HCT116 (cell line): ENCODE data around the gene RXFP4. TPM values are rescaled to one million over a fixed set of nuclear protein-coding genes. Genes with fewer than 3 reads are reported as not detected.

Experiments used
- ATAC-seq: fragments of 200-7000 bp; cut with Tn5 transposase; 2 replicates; pipeline ENCODE4 v1.9.1; 2020; ENCODE audit warnings: mild to moderate bottlenecking, moderate library complexity
- BruUV-seq: library from RNA; stranded (reverse); fragments of 400-500 nt; replicated peaks from 2 replicates; lab custom pipeline; 2021; lab: Mats Ljungman, UMichigan
- CTCF ChIA-PET: fragments of 300-600 bp; sonication (Branson Sonifier 250); formaldehyde crosslinking; loops from one replicate; lab custom pipeline; 2021; ENCODE audit warnings: antibody characterized with exemption; lab: Charles Lee
- POLR2A ChIA-PET: fragments of 300-600, 350-600 bp; sonication (Branson Sonifier 250); formaldehyde crosslinking; loops from one replicate; lab custom pipeline; 2021; ENCODE audit warnings: antibody characterized with exemption; lab: Charles Lee
- RAD21 ChIA-PET, 2 experiments: fragments of 300-600 bp; sonication (Branson Sonifier 250); formaldehyde crosslinking; loops; one replicate each; lab custom pipeline; 2023; ENCODE audit warnings: low total read pairs in 2 of 2; ENCODE audit not compliant: uncharacterized antibody in 2 of 2, unreplicated experiment in 2 of 2, low non-redundant PET in 1 of 2; lab: Charles Lee
- DNase-seq: peaks from one replicate; pipeline ENCODE4 v3.0.0-alpha.2; 2010; ENCODE audit warnings: low read depth, low spot score
- H2AFZ ChIP-seq: fragments of 200-600 bp; shearing (Covaris generic), sonication (generic); 2 replicates; pipeline ENCODE4 v1.6.1; 2017; ENCODE audit warnings: low read depth, mixed run types, mixed read lengths, antibody characterized with exemption, low read length; ENCODE audit not compliant: poor library complexity, severe bottlenecking
- H3K27ac ChIP-seq: 2 replicates; pipeline ENCODE4 v1.5.1; 2012; ENCODE audit warnings: low read depth, low read length
- H3K27me3 ChIP-seq: fragments of 200-600 bp; sonication (generic); 2 replicates; pipeline ENCODE4 v1.6.1; 2016; ENCODE audit warnings: mixed run types, low read length, mixed read lengths; ENCODE audit not compliant: insufficient read depth
- H3K36me3 ChIP-seq, 2 experiments: fragments of 200-500 bp in 1 of 2; fragments of 200-600 bp in 1 of 2; sonication (Bioruptor generic) in 1 of 2; sonication (generic) in 1 of 2; 2 replicates each; pipeline versions ENCODE4 v1.5.1 to v1.6.1; 2014 to 2016; ENCODE audit warnings: low read length in 2 of 2, inconsistent platforms in 1 of 2, mixed read lengths in 1 of 2, mixed run types in 1 of 2; ENCODE audit not compliant: insufficient read depth in 2 of 2, control insufficient read depth in 1 of 2
- H3K4me1 ChIP-seq, 2 experiments: fragments of 200-600 bp in 1 of 2; sonication (generic) in 1 of 2; 2 replicates each; pipeline versions ENCODE4 v1.5.1 to v1.6.1; 2012 to 2017; ENCODE audit warnings: low read length in 2 of 2, inconsistent platforms in 1 of 2, mild to moderate bottlenecking in 1 of 2, mixed read lengths in 1 of 2, mixed run types in 1 of 2, moderate library complexity in 1 of 2; ENCODE audit not compliant: insufficient read depth in 2 of 2, control insufficient read depth in 1 of 2
- H3K4me2 ChIP-seq: fragments of 200-600 bp; sonication (generic); 2 replicates; pipeline ENCODE4 v1.6.1; 2017; ENCODE audit warnings: mixed run types, low read length, mixed read lengths
- H3K4me3 ChIP-seq, 2 experiments: fragments of 200-600 bp in 1 of 2; sonication (generic) in 1 of 2; replicated peaks in 1 of 2; 2 replicates each; pipeline ENCODE4 v1.5.1; 2011 to 2016; ENCODE audit warnings: low read length in 2 of 2, control low read depth in 1 of 2, low read depth in 1 of 2, mild to moderate bottlenecking in 1 of 2, mixed read lengths in 1 of 2, mixed run types in 1 of 2
- H3K79me2 ChIP-seq: fragments of 200-600 bp; sonication (generic); 2 replicates; pipeline ENCODE4 v1.6.1; 2017; ENCODE audit warnings: mild to moderate bottlenecking, mixed run types, low read length, moderate library complexity, mixed read lengths; ENCODE audit not compliant: insufficient read depth
- H3K9ac ChIP-seq: fragments of 200-600 bp; sonication (generic); 2 replicates; pipeline ENCODE4 v1.6.1; 2016; ENCODE audit warnings: low read length, mixed read lengths
- H3K9me2 ChIP-seq: fragments of 200-600 bp; sonication (generic), shearing (Covaris generic); 2 replicates; pipeline ENCODE4 v1.6.1; 2017; ENCODE audit warnings: mixed run types, mild to moderate bottlenecking, moderate library complexity; ENCODE audit not compliant: insufficient read depth
- H3K9me3 ChIP-seq, 2 experiments: fragments of 200-500 bp in 1 of 2; fragments of 200-600 bp in 1 of 2; sonication (Bioruptor generic) in 1 of 2; sonication (generic) in 1 of 2; 2 replicates each; pipeline ENCODE4 v1.6.1; 2014 to 2017; ENCODE audit warnings: low read length in 2 of 2, mixed read lengths in 2 of 2, inconsistent platforms in 1 of 2, low read depth in 1 of 2, mild to moderate bottlenecking in 1 of 2, mixed run types in 1 of 2, moderate library complexity in 1 of 2; ENCODE audit not compliant: control insufficient read depth in 1 of 2, insufficient read depth in 1 of 2
- H4K20me1 ChIP-seq: fragments of 200-600 bp; sonication (generic), shearing (Covaris generic); 2 replicates; pipeline ENCODE4 v1.6.1; 2017; ENCODE audit warnings: mixed run types, mild to moderate bottlenecking, moderate library complexity; ENCODE audit not compliant: insufficient read depth
- ELF1 ChIP-seq: IDR thresholded peaks from 2 replicates; pipeline ENCODE4 v1.6.1; 2012; ENCODE audit warnings: low read depth, borderline replicate concordance
- EZH2 ChIP-seq: fragments of 200-600 bp; sonication (generic); IDR thresholded peaks from 2 replicates; pipeline ENCODE4 v1.6.1; 2017; ENCODE audit warnings: antibody characterized with exemption, mixed run types
- POLR2AphosphoS5 ChIP-seq: IDR thresholded peaks from 2 replicates; pipeline ENCODE4 v1.6.1; 2011; ENCODE audit warnings: mild to moderate bottlenecking, low read depth, low read length, moderate library complexity
- SIN3A ChIP-seq: IDR thresholded peaks from 2 replicates; pipeline ENCODE4 v1.6.1; 2012; ENCODE audit warnings: low read depth
- SP1 ChIP-seq: IDR thresholded peaks from 2 replicates; pipeline ENCODE4 v1.6.1; 2012; ENCODE audit warnings: low read depth
- YY1 ChIP-seq: IDR thresholded peaks from 2 replicates; pipeline ENCODE4 v1.6.1; 2011; ENCODE audit warnings: low read length, low read depth, moderate library complexity, mild to moderate bottlenecking; ENCODE audit not compliant: insufficient replicate concordance; ENCODE audit errors: extremely low read depth
- intact Hi-C: fragments of 100-400 bp; cut with micrococcal nuclease; formaldehyde crosslinking; loops from 2 replicates; pipeline ENCODE4 v1.10.0; 2022
- total RNA-seq: library from RNA; stranded (reverse); gene quantifications from one replicate; pipeline ENCODE4 v1.2.1, GENCODE V29; 2021; ENCODE audit not compliant: unreplicated experiment
- TF ChIP-seq, protein P1 (sequence below): IDR thresholded peaks from 2 replicates; pipeline ENCODE4 v1.6.1; 2011; ENCODE audit warnings: mild to moderate bottlenecking, low read length, moderate library complexity; ENCODE audit not compliant: insufficient replicate concordance; ENCODE audit errors: extremely low read depth

The RXFP4 gene
- total RNA-seq, 1 experiment from 2014 or later: 0.20 TPM

DNA sequence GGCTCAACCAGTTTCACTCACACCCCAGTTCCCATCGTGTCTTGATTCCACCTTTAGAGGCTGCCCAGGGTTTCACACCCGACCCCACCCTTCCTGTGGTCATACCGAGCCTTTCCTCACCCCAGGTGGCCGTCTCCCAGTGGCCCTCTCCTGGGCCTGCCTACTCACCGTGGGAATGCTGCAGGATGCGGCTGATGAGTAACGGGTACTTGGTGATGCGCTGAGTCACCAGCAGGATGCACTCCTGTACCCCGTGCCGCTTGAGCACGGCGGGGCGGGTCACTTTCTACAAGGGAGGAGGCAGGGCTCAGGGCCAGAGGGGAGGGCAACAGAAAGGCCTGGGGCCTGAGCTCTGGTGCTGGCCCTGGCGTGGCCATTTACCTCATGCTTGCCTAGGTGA lies 20.5 kb downstream of the RXFP4 start (continued):
- TF ChIP-seq YY1 (peak; percentile 50), EZH2 (no peak), SIN3A (peak; percentile 97)
- TF ChIP-seq, all 23 proteins: peak for 12

DNA sequence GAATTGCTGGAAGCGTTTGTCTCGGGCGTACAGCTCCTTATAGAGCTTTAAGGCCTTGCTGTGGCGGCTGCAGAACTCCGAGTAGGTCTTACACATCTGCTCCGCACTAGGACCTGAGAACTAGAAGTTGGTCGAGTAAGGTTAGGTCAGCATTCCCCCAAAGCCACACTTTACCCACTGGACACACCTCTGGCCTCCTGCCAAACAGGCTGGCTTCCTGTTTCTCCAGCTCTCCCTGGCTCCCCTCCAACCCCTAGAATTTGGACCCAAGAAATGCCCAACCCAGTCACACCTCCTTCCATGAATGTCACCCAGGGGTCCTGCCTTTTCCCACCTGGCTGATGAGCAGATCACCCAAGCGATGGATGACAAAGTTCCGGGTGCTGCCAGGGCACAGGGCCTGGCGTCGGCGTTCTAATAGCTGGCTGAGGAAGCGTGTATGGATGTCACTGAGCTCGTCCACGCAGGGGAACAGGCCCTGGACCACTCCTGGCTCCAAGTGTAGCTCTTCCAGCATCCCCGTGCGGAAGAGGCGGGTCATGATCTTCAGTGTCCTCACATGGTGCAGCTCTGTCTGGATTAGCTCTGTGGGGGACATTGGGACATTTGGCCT lies 21.3 kb downstream of the RXFP4 start:
- peak overlapping the region; percentile 83 for H3K4me2 ChIP-seq
- peak overlapping the region; percentile 56 for H3K27ac ChIP-seq
- peak; percentile 14 for ATAC-seq
- no TSS peak for BruUV-seq
- H3K4me1 ChIP-seq: peaks cover 24 to 37% of the 10 kb centered on the region in 2 experiments
- H3K9me3 ChIP-seq: no peaks in the 10 kb centered on the region
- peaks cover 7% of the 10 kb centered on the region; the same call in 1 of the 2 replicates for H3K79me2 ChIP-seq
- intact Hi-C loops: loop anchor here (2.0 kb wide), 1 partner anchor 16 kb away; the partner anchor contains the start of gene ARHGEF2
- H2AFZ ChIP-seq: no peak overlapping the region
- ChIA-PET POLR2A (interaction anchor here (0.6 to 3.0 kb wide), 8 partner anchors 9 to 21 kb away, joined by 3 to 28 read pairs (median 4); partner anchors contain the start of gene ARHGEF2), RAD21 (interaction anchor here (0.7 to 0.8 kb wide), 4 partner anchors 14 to 250 kb away, joined by 3 read pairs; partner anchors contain the start of gene PMF1 (in 1 of the 2)), CTCF (interaction anchor here (0.8 to 1.8 kb wide), 4 partner anchors 13 to 25 kb away, joined by 3 to 4 read pairs (median 4); no protein-coding TSS in a partner anchor)
- TF ChIP-seq POLR2AphosphoS5: peak; percentile 22
- TF ChIP-seq SP1: no peak
- no peak for TF ChIP-seq ELF1
- TF ChIP-seq, protein P1, sequence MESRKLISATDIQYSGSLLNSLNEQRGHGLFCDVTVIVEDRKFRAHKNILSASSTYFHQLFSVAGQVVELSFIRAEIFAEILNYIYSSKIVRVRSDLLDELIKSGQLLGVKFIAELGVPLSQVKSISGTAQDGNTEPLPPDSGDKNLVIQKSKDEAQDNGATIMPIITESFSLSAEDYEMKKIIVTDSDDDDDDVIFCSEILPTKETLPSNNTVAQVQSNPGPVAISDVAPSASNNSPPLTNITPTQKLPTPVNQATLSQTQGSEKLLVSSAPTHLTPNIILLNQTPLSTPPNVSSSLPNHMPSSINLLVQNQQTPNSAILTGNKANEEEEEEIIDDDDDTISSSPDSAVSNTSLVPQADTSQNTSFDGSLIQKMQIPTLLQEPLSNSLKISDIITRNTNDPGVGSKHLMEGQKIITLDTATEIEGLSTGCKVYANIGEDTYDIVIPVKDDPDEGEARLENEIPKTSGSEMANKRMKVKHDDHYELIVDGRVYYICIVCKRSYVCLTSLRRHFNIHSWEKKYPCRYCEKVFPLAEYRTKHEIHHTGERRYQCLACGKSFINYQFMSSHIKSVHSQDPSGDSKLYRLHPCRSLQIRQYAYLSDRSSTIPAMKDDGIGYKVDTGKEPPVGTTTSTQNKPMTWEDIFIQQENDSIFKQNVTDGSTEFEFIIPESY: no peak
- no peaks in the 10 kb centered on the region for H3K9me2 ChIP-seq
- no peaks in the 10 kb centered on the region for H4K20me1 ChIP-seq
- H3K36me3 ChIP-seq: peaks cover 23 to 34% of the 10 kb centered on the region in 2 experiments; a peak in 3 of 4 replicates
- H3K9ac ChIP-seq: peak overlapping the region; percentile 51
- no peaks in the 10 kb centered on the region for H3K27me3 ChIP-seq
- DNase-seq: no peak
- H3K4me3 ChIP-seq: peak overlapping the region in 1 of 2 experiments; percentile 48; a peak in 1 of 4 replicates
